Endothelial cell of umbilical vein (primary cell): Measurements from ENCODE around the gene CFAP61. TPM values are rescaled to one million over a fixed set of nuclear protein-coding genes. Genes with fewer than 3 reads are reported as not detected.
A peak's percentile ranks its signal among the peaks of the same experiment; 100 is the strongest.

ENCODE experiments used
- BruUV-seq: library from RNA; stranded (reverse); fragments of 400-500 nt; replicated peaks from 2 replicates; lab custom pipeline; 2021; lab: Mats Ljungman, UMichigan
- CTCF ChIA-PET: fragments of 300-600, 350-600 bp; sonication (Branson Sonifier 250); formaldehyde crosslinking; loops from one replicate; lab custom pipeline; 2021; ENCODE audit warnings: antibody characterized with exemption, inconsistent platforms; lab: Charles Lee
- POLR2A ChIA-PET: fragments of 300-600, 350-600 bp; sonication (Branson Sonifier 250); formaldehyde crosslinking; loops from one replicate; lab custom pipeline; 2021; ENCODE audit warnings: antibody characterized with exemption, inconsistent platforms; lab: Charles Lee
- DNase-seq: peaks from one replicate; pipeline ENCODE4 v3.0.0-alpha.2; 2011; ENCODE audit warnings: low read depth, low spot score
- FAIRE-seq: peaks from 2 replicates; lab custom pipeline; 2011; peaks lifted over from hg19 to GRCh38; lab: Jason Lieb, UNC
- H2AFZ ChIP-seq: 2 replicates; pipeline ENCODE4 v1.6.0; 2012; ENCODE audit warnings: low read depth, low read length, control low read depth, inconsistent platforms
- H3K27ac ChIP-seq: 2 replicates; pipeline ENCODE4 v1.5.1; 2011; ENCODE audit warnings: low read depth, mild to moderate bottlenecking, control low read depth, low read length, moderate library complexity; ENCODE audit not compliant: insufficient read depth
- H3K27me3 ChIP-seq, 2 experiments: 2 replicates each; pipeline versions ENCODE4 v1.6.0 to v1.6.1; 2011; ENCODE audit warnings: low read length in 2 of 2, mixed read lengths in 1 of 2; ENCODE audit not compliant: control insufficient read depth in 2 of 2, insufficient read depth in 2 of 2
- H3K36me3 ChIP-seq, 2 experiments: 2 replicates in 1 of 2; 3 replicates in 1 of 2; pipeline ENCODE4 v1.5.1; 2011; ENCODE audit warnings: low read length in 2 of 2, mild to moderate bottlenecking in 1 of 2, moderate library complexity in 1 of 2; ENCODE audit not compliant: control insufficient read depth in 2 of 2, insufficient read depth in 2 of 2; ENCODE audit errors: extremely low read depth in 1 of 2
- H3K4me1 ChIP-seq: 3 replicates; pipeline ENCODE4 v1.5.1; 2011; ENCODE audit warnings: mild to moderate bottlenecking, low read length; ENCODE audit not compliant: control insufficient read depth, insufficient read depth; ENCODE audit errors: extremely low read depth
- H3K4me2 ChIP-seq: 2 replicates; pipeline ENCODE4 v1.6.1; 2011; ENCODE audit warnings: low read length, control low read depth, mixed read lengths; ENCODE audit not compliant: insufficient read depth
- H3K4me3 ChIP-seq, 3 experiments: fragments of 200-600 bp in 1 of 3; sonication (generic), shearing (Covaris generic) in 1 of 3; replicated peaks in 1 of 3; 2 replicates each; pipeline ENCODE4 v1.5.1; 2011 to 2016; ENCODE audit warnings: control low read depth in 3 of 3, low read length in 3 of 3, mild to moderate bottlenecking in 2 of 3, inconsistent platforms in 1 of 3, low read depth in 1 of 3, moderate library complexity in 1 of 3; ENCODE audit not compliant: insufficient read depth in 1 of 3
- H3K79me2 ChIP-seq: 2 replicates; pipeline ENCODE4 v1.6.0; 2012; ENCODE audit warnings: low read length, inconsistent platforms; ENCODE audit not compliant: control insufficient read depth, insufficient read depth
- H3K9ac ChIP-seq: replicated peaks from 2 replicates; pipeline ENCODE3; 2011; ENCODE audit warnings: low read length, control low read depth; ENCODE audit not compliant: insufficient read depth; ENCODE audit errors: extremely low read depth
- H3K9me1 ChIP-seq: replicated peaks from 3 replicates; pipeline ENCODE4 v1.6.0; 2011; ENCODE audit warnings: mild to moderate bottlenecking, low read length; ENCODE audit not compliant: control insufficient read depth, insufficient read depth; ENCODE audit errors: extremely low read depth
- H3K9me3 ChIP-seq: replicated peaks from 2 replicates; pipeline ENCODE4 v1.5.1; 2012; ENCODE audit warnings: low read length, inconsistent platforms; ENCODE audit not compliant: control insufficient read depth, insufficient read depth
- H4K20me1 ChIP-seq: replicated peaks from 2 replicates; pipeline ENCODE3; 2011; ENCODE audit warnings: mild to moderate bottlenecking, low read length; ENCODE audit not compliant: control insufficient read depth, insufficient read depth; ENCODE audit errors: extremely low read depth
- CTCF ChIP-seq, 2 donors: IDR thresholded peaks; 1 replicate in 1 of 2; 2 replicates in 1 of 2; pipeline ENCODE4 v1.5.1; 2011; ENCODE audit warnings: low read length in 2 of 2, mild to moderate bottlenecking in 2 of 2, moderate library complexity in 2 of 2, control low read depth in 1 of 2, inconsistent platforms in 1 of 2, low read depth in 1 of 2; ENCODE audit not compliant: insufficient read depth in 1 of 2; ENCODE audit errors: extremely low read depth in 1 of 2
- EZH2 ChIP-seq: IDR thresholded peaks from 2 replicates; pipeline ENCODE4 v1.6.1; 2012; ENCODE audit warnings: borderline replicate concordance, low read depth, mild to moderate bottlenecking, moderate library complexity, low read length, inconsistent platforms; ENCODE audit not compliant: severe bottlenecking
- FOS ChIP-seq: IDR thresholded peaks from 2 replicates; pipeline ENCODE4 v1.6.1; 2011; ENCODE audit warnings: mild to moderate bottlenecking, low read length, moderate library complexity, borderline replicate concordance; ENCODE audit not compliant: insufficient read depth
- GATA2 ChIP-seq: IDR thresholded peaks from 2 replicates; pipeline ENCODE4 v1.7.0; 2011; ENCODE audit warnings: low read depth, mild to moderate bottlenecking, moderate library complexity, mixed read lengths, low read length; ENCODE audit not compliant: insufficient read length, insufficient read depth
- JUN ChIP-seq: IDR thresholded peaks from 2 replicates; pipeline ENCODE4 v1.6.1; 2011; ENCODE audit warnings: borderline replicate concordance, low read depth; ENCODE audit not compliant: insufficient read length, insufficient read depth
- MYC ChIP-seq: IDR thresholded peaks from one replicate; pipeline ENCODE4 v1.6.1; 2011; ENCODE audit warnings: mild to moderate bottlenecking, low read depth, low read length
- POLR2A ChIP-seq: IDR thresholded peaks from 2 replicates; pipeline ENCODE4 v1.6.1; 2012; ENCODE audit warnings: low read depth, mild to moderate bottlenecking, control low read depth, low read length
- POLR2AphosphoS5 ChIP-seq: IDR thresholded peaks from 2 replicates; pipeline ENCODE4 v1.6.1; 2012; ENCODE audit warnings: low read depth, mild to moderate bottlenecking, control low read depth, low read length, moderate library complexity; ENCODE audit not compliant: insufficient read depth
- dilution Hi-C: fragments of 300-500 bp; cut with MboI; formaldehyde crosslinking; loops from one replicate; pipeline ENCODE4 v1.15.0; 2019; ENCODE audit warnings: low sequenced_read_pairs; ENCODE audit not compliant: extremely low pct_ligation_motif_present
- intact Hi-C: fragments of 100-400 bp; cut with micrococcal nuclease; formaldehyde crosslinking; loops from one replicate; pipeline ENCODE4 v1.10.0; 2022
- polyA plus RNA-seq, 4 experiments: library from polyadenylated mRNA; depleted of rRNA in 3 of 4; stranded (reverse) in 3 of 4; unstranded in 1 of 4; fragments of >200 nt; gene quantifications; 2 replicates each; pipeline versions ENCODE4 v1.2.1 to v1.2.3, GENCODE V29; 2011 to 2012; ENCODE audit warnings: missing spikeins in 1 of 4
- total RNA-seq: library from RNA; stranded (reverse); gene quantifications from 2 replicates; pipeline ENCODE4 v1.2.3, GENCODE V29; 2021
- TF ChIP-seq, protein P1 (sequence below): IDR thresholded peaks from 2 replicates; pipeline ENCODE4 v1.6.1; 2011; ENCODE audit not compliant: insufficient read depth, insufficient read length

CFAP61 gene
- total and polyA plus RNA-seq, 2 donors (not counting 3 experiments of a cell fraction or from before 2014, with no cell fraction given), result not detected

GRCh38 chr20:20237093-20237959 is 185.0 kb downstream of the CFAP61 start:
- no peaks in the 10 kb centered on the region for H3K79me2 ChIP-seq
- H3K36me3 ChIP-seq, result no peaks in the 10 kb centered on the region
- peak overlapping the region; percentile 58 for H2AFZ ChIP-seq
- no peaks in the 10 kb centered on the region for H3K9me1 ChIP-seq
- no peaks in the 10 kb centered on the region for H3K4me1 ChIP-seq
- no peaks in the 10 kb centered on the region for H4K20me1 ChIP-seq
- dilution Hi-C loops, result no loop called here
- ChIA-PET POLR2A (no interaction called here), CTCF (interaction anchor here (0.7 to 3.4 kb wide), 27 partner anchors 9 to 608 kb away, joined by 3 to 53 read pairs (median 4); partner anchors contain the start of genes CFAP61 and CRNKL1)
- DNase-seq (peak; percentile 37), FAIRE-seq (peak; percentile 67)
- H3K4me2 ChIP-seq, result no peak overlapping the region
- intact Hi-C loops, result loop anchor here (1.0 to 10.0 kb wide), 5 partner anchors 107 to 609 kb away; no protein-coding TSS in a partner anchor
- BruUV-seq, result no TSS peak
- no peak overlapping the region for H3K4me3 ChIP-seq
- H3K27ac ChIP-seq, result no peak overlapping the region
- H3K9ac ChIP-seq, result no peak overlapping the region
- no peaks in the 10 kb centered on the region for H3K9me3 ChIP-seq
- H3K27me3 ChIP-seq, result peaks cover 0 to 1% of the 10 kb centered on the region in 2 experiments
- TF ChIP-seq MYC, result no peak
- TF ChIP-seq POLR2A, result no peak
- TF ChIP-seq CTCF (IDR thresholded peaks at IDR 0.05; ENCODE audit: extremely low read depth in 1 of 2, insufficient read depth in 1 of 2, low read depth in 1 of 2, low read length in 2 of 2), result peak; percentile 62 to 71

DNA sequence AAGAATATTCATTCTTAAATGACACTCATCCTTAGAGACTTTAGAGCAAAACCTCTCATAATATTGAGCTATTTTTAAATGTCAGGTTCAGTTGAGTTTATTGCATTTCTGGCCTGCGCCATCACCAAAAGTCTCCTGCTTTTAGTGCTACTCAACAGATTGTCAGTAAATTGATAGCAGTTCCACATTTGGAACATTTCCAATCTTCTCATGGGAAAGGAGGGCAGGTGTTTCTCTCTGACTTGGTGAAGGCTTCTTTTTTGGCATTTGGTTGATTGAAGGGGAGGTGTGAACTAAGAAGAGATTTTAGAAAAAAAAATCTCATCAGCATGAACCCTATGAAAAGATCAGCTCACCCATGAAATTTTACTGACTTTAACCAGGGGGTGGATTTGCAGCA is 189.6 kb downstream of the CFAP61 start:
- POLR2A ChIA-PET, result no interaction called here
- no peaks in the 10 kb centered on the region for H3K4me1 ChIP-seq
- CTCF ChIA-PET, result interaction anchor here (1.5 kb wide), 1 partner anchor 19 kb away, joined by 3 read pairs; no protein-coding TSS in a partner anchor

More for the DNA sequence above, 189.6 kb downstream of the CFAP61 start:
- H3K9ac ChIP-seq, result no peak overlapping the region
- no peak for TF ChIP-seq GATA2
- no peak for TF ChIP-seq EZH2
- no peak for TF ChIP-seq MYC
- no peak for TF ChIP-seq FOS
- TF ChIP-seq JUN, result no peak
- TF ChIP-seq, protein P1, sequence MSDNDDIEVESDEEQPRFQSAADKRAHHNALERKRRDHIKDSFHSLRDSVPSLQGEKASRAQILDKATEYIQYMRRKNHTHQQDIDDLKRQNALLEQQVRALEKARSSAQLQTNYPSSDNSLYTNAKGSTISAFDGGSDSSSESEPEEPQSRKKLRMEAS, result no peak
- no peak for TF ChIP-seq POLR2AphosphoS5
- TF ChIP-seq CTCF (IDR thresholded peaks at IDR 0.05; ENCODE audit: extremely low read depth in 1 of 2, insufficient read depth in 1 of 2, low read depth in 1 of 2, low read length in 2 of 2), result no peak
- TF ChIP-seq POLR2A, result no peak
- no TSS peak for BruUV-seq
- dilution Hi-C loops, result no loop called here
- no peak overlapping the region for H3K27ac ChIP-seq
- no peaks in the 10 kb centered on the region for H3K9me3 ChIP-seq
- intact Hi-C loops, result no loop called here
- FAIRE-seq (no peak), DNase-seq (no peak)
- no peaks in the 10 kb centered on the region for H4K20me1 ChIP-seq
- H3K4me2 ChIP-seq, result no peak overlapping the region
- H3K4me3 ChIP-seq, result no peak overlapping the region
- H3K9me1 ChIP-seq, result no peaks in the 10 kb centered on the region
- no peaks in the 10 kb centered on the region for H3K36me3 ChIP-seq
- H3K27me3 ChIP-seq, result no peaks in the 10 kb centered on the region
- no peak overlapping the region for H2AFZ ChIP-seq
- no peaks in the 10 kb centered on the region for H3K79me2 ChIP-seq
